GM21367 (cell line): Measurements from ENCODE around the gene AK5.
A peak's percentile ranks its signal among the peaks of the same experiment; 100 is the strongest.

Experiments used
- ATAC-seq: cut with Tn5 transposase; IDR thresholded peaks from one replicate; pipeline ENCODE4 v1.9.1; 2021; ENCODE audit not compliant: unreplicated experiment

Gene AK5

GRCh38 chr1:77281491-77282186, at the start of gene AK5:
TSS of gene AK5 (plus strand) at chr1:77282019. CDS start at chr1:77282314, 295 bp downstream.
- peak; percentile 63 for ATAC-seq

- no peak for ATAC-seq
Observed at GRCh38 chr1:77232829-77233228, 49.0 kb upstream of the AK5 start.

- no peak for ATAC-seq
Observed at GRCh38 chr1:77234096-77234495, 47.7 kb upstream of the AK5 start.

GRCh38 chr1:77234943-77235342, 46.9 kb upstream of the AK5 start:
- no peak for ATAC-seq

- no peak for ATAC-seq
Observed at GRCh38 chr1:77238462-77238861, 43.4 kb upstream of the AK5 start.

- no peak for ATAC-seq
Observed at GRCh38 chr1:77239311-77239710, 42.5 kb upstream of the AK5 start.

- no peak for ATAC-seq
Observed at GRCh38 chr1:77245830-77246229, 36.0 kb upstream of the AK5 start.

- no peak for ATAC-seq
Observed at GRCh38 chr1:77250126-77250525, 31.7 kb upstream of the AK5 start.

- ATAC-seq = no peak
Observed at GRCh38 chr1:77253211-77253610, 28.6 kb upstream of the AK5 start.

- ATAC-seq = no peak
Observed at GRCh38 chr1:77263708-77264107, 18.1 kb upstream of the AK5 start.

- ATAC-seq = no peak
Observed at GRCh38 chr1:77265180-77265579, 16.6 kb upstream of the AK5 start.

GRCh38 chr1:77267035-77267434, 14.8 kb upstream of the AK5 start:
- no peak for ATAC-seq

- ATAC-seq = no peak
Observed at GRCh38 chr1:77271852-77272580, 9.8 kb upstream of the AK5 start.

- ATAC-seq = no peak
Observed at GRCh38 chr1:77273891-77274290, 7.9 kb upstream of the AK5 start.

GRCh38 chr1:77275194-77275593, 6.6 kb upstream of the AK5 start:
- ATAC-seq = no peak

- ATAC-seq = no peak
Observed at GRCh38 chr1:77276941-77277340, 4.9 kb upstream of the AK5 start.

- ATAC-seq = no peak
Observed at GRCh38 chr1:77279929-77280328, 1.9 kb upstream of the AK5 start.

- no peak for ATAC-seq
Observed at GRCh38 chr1:77280962-77281361, 857 bp upstream of the AK5 start.

- peak; percentile 19 for ATAC-seq
Observed at GRCh38 chr1:77282187-77282865, 507 bp downstream of the AK5 start.

GRCh38 chr1:77282866-77283539, 1.2 kb downstream of the AK5 start:
- ATAC-seq = no peak

GRCh38 chr1:77283701-77284425, 2.0 kb downstream of the AK5 start:
- ATAC-seq = no peak
